Heart right ventricle (tissue), 16 donors: Measurements from ENCODE around the gene IL17RE. TPM values are rescaled to one million over a fixed set of nuclear protein-coding genes. Genes with fewer than 3 reads are reported as not detected.

Experiments
- ATAC-seq, 8 donors: fragments of 200-7000 bp; cut with Tn5 transposase; one replicate each; pipeline ENCODE4 v1.9.1; 2020; ENCODE audit warnings: mild to moderate bottlenecking in 8 of 8, moderate library complexity in 8 of 8, moderate number of reproducible peaks in 1 of 8
- DNase-seq, 2 donors: peaks; one replicate each; pipeline ENCODE4 v3.0.0-alpha.2; 2020
- H3K27ac ChIP-seq, 10 donors: fragments of 200-600 bp; sonication (generic) in 2 of 10; one replicate each; pipeline versions ENCODE4 v1.5.0 to v1.8.0; 2020 to 2022; ENCODE audit warnings: mild to moderate bottlenecking in 3 of 10
- H3K27me3 ChIP-seq, 7 donors: fragments of 200-600 bp; one replicate each; pipeline ENCODE4 v1.8.0; 2021 to 2022; ENCODE audit warnings: mild to moderate bottlenecking in 2 of 7
- H3K36me3 ChIP-seq, 9 donors: fragments of 200-600 bp; sonication (generic) in 1 of 9; one replicate each; pipeline versions ENCODE4 v1.5.0 to v1.8.0; 2020 to 2022; ENCODE audit warnings: mild to moderate bottlenecking in 2 of 9
- H3K4me1 ChIP-seq, 9 donors: fragments of 200-600 bp; sonication (generic) in 1 of 9; one replicate each; pipeline versions ENCODE4 v1.5.0 to v1.8.0; 2020 to 2022; ENCODE audit warnings: mild to moderate bottlenecking in 4 of 9
- H3K4me3 ChIP-seq, 10 donors: fragments of 200-600 bp; sonication (generic) in 2 of 10; one replicate each; pipeline versions ENCODE4 v1.5.0 to v1.8.0; 2020 to 2022; ENCODE audit warnings: mild to moderate bottlenecking in 7 of 10, moderate library complexity in 2 of 10
- H3K9me3 ChIP-seq, 11 donors: fragments of 200-600 bp in 10 of 11; sonication (generic) in 2 of 11; one replicate each; pipeline versions ENCODE4 v1.5.0 to v1.8.0; 2013 to 2022; ENCODE audit warnings: mild to moderate bottlenecking in 2 of 11, control low read depth in 1 of 11, moderate library complexity in 1 of 11
- CTCF ChIP-seq, 9 donors: fragments of 200-600 bp; sonication (generic) in 2 of 9; IDR thresholded peaks; one replicate each; pipeline versions ENCODE4 v1.5.0 to v1.8.0; 2021 to 2022; ENCODE audit warnings: antibody characterized with exemption in 9 of 9, mild to moderate bottlenecking in 5 of 9, moderate library complexity in 1 of 9
- WGBS, 2 donors: extraction: QIAGEN DNeasy Blood & Tissue Kit; methylation state at CpG; one replicate each; pipeline ENCODE4 v1.1.7; 2013; ENCODE audit warnings: inconsistent platforms in 1 of 2; 5-methylcytosine and 5-hydroxymethylcytosine counted together
- intact Hi-C, 10 donors: fragments of 100-400 bp; cut with DNase I; formaldehyde crosslinking; loops; one replicate each; pipeline versions ENCODE4 v1.11.1 to v1.14.2; 2022
- polyA plus RNA-seq, 2 donors: library from polyadenylated mRNA; stranded (reverse); fragments of 200-250 nt; gene quantifications; one replicate each; pipeline ENCODE4 v1.2.3, GENCODE V29; 2013
- total RNA-seq, 10 donors: library from RNA; stranded (reverse); fragmentation: NEBNext Ultra II Directional in 3 of 10; extraction: Animal tissue kit (Norgen Biotek cat#: 25700) in 3 of 10; gene quantifications; one replicate each; pipeline versions ENCODE4 v1.2.1 to v1.2.4, GENCODE V29; 2021 to 2023
- donor health status: Arrhythmogenic right ventricular cardiomyopathy.
- donor health status: ischemic (EF 13 %, LVEDD 7.1; RV severe dilation, severe dysfunction).
- donor health status: healthy with polysubstance abuse.
- donor health status: DM: no; HTN: yes; CAD: no.
- donor health status: DM: no; HTN: no; CAD: no.
- donor health status: ischemic (EF 25% LVEDD 6.9; RV normal size, moderate dysfunction).
- donor health status: ischemic (EF 25% LVEDD 5.7; RV mildly dilated, moderate dysfunction).
- donor health status: healthy.
- donor health status: DM: yes; HTN: yes; CAD: no.
- donor health status: Ischemic cardiomyopathy.
- donor health status: ischemic (EF 35%, LVEDD 5.7; RV mildly dilated, moderate dysfunction).
- donor health status: nonischemic (EF 11% LVEDD 7.7; RV severe dilation, severe dysfunction).
- donor health status: DM: yes; HTN: yes; CAD: no.
- donor health status: PGD.
- donor health status: ischemic (EF 29% LVEDD 5.4; RV normal size, mild dysfunction).
- donor health status: nonischemic (EF 23%, LVEDD 6.1; RV moderate dilation, normal function).

IL17RE gene
- total and polyA plus RNA-seq, 12 donors = 0.16 to 2.3 (median 1.00) TPM

GRCh38 chr3:9861201-9861600 lies 41.4 kb upstream of the IL17RE start:
- WGBS, 2 donors = 91 to 95% methylated on average over 4 of the region's 4 CpGs
- Histone ChIP-seq H3K27ac (no peak overlapping the region), H3K4me3 (no peak overlapping the region), H3K27me3 (no peaks in the 10 kb centered on the region), H3K4me1 (peaks cover 3 to 29% (median 9%) of the 10 kb centered on the region in 9 donors), H3K9me3 (no peaks in the 10 kb centered on the region), H3K36me3 (no peaks in the 10 kb centered on the region)
- intact Hi-C loops = loop anchor here in 1 of 10 donors (5.0 kb wide), 1 partner anchor 56 kb away; the partner anchor contains the start of gene IL17RC
- DNase-seq = no peak
- no peak for TF ChIP-seq CTCF (IDR thresholded peaks at IDR 0.05)
- no peak for ATAC-seq

- ATAC-seq (no peak), DNase-seq (no peak)
- Histone ChIP-seq H3K36me3 (no peaks in the 10 kb centered on the region), H3K9me3 (no peaks in the 10 kb centered on the region), H3K4me1 (peaks cover 3 to 29% (median 9%) of the 10 kb centered on the region in 9 donors), H3K27me3 (no peaks in the 10 kb centered on the region), H3K27ac (no peak overlapping the region), H3K4me3 (no peak overlapping the region)
- intact Hi-C loops = loop anchor here in 1 of 10 donors (5.0 kb wide), 1 partner anchor 56 kb away; the partner anchor contains the start of gene IL17RC
- WGBS, 2 donors = 89 to 93% methylated on average over 5 of the region's 5 CpGs
- no peak for TF ChIP-seq CTCF (IDR thresholded peaks at IDR 0.05)
These were observed 41.0 kb upstream of the IL17RE start for GRCh38 chr3:9861626-9862130.

GRCh38 chr3:9862391-9863057 lies 40.1 kb upstream of the IL17RE start:
- DNase-seq (peak; percentile 44 to 77), ATAC-seq (peak; percentile 86 to 91 (median 88))
- intact Hi-C loops = loop anchor here in 1 of 10 donors (5.0 kb wide), 1 partner anchor 55 kb away; the partner anchor contains the start of gene IL17RC
- TF ChIP-seq CTCF (IDR thresholded peaks at IDR 0.05) = peak in 7 of 9 donors; percentile 43 to 70 (median 51)
- Histone ChIP-seq H3K36me3 (no peaks in the 10 kb centered on the region), H3K27me3 (no peaks in the 10 kb centered on the region), H3K4me3 (peak overlapping the region in 9 of 10 donors; percentile 22 to 63 (median 53)), H3K9me3 (no peaks in the 10 kb centered on the region), H3K27ac (peak overlapping the region in 7 of 10 donors; percentile 28 to 54 (median 38)), H3K4me1 (peaks cover 3 to 29% (median 9%) of the 10 kb centered on the region in 9 donors)
- WGBS, 2 donors = 12 to 20% methylated on average over 37 to 45 of the region's 45 CpGs

GRCh38 chr3:9863058-9863772 lies 39.4 kb upstream of the IL17RE start:
- intact Hi-C loops = loop anchor here in 1 of 10 donors (5.0 kb wide), 1 partner anchor 54 kb away; the partner anchor contains the start of gene IL17RC
- H3K27ac ChIP-seq = peak overlapping the region in 5 of 10 donors; percentile 31 to 54 (median 39)
- DNase-seq (no peak), ATAC-seq (peak in 4 of 8 donors; percentile 6 to 23 (median 12))
- 59 to 69% methylated on average over 22 of the region's 22 CpGs for WGBS, 2 donors
- peak overlapping the region in 9 of 10 donors; percentile 22 to 63 (median 53) for H3K4me3 ChIP-seq
- H3K27me3 ChIP-seq = no peaks in the 10 kb centered on the region
- no peaks in the 10 kb centered on the region for H3K36me3 ChIP-seq
- H3K9me3 ChIP-seq = no peaks in the 10 kb centered on the region
- no peak for TF ChIP-seq CTCF (IDR thresholded peaks at IDR 0.05)
- H3K4me1 ChIP-seq = peaks cover 3 to 29% (median 9%) of the 10 kb centered on the region in 9 donors
